ENCODE data around the gene RTN4RL2.
A peak's percentile ranks its signal among the peaks of the same experiment; 100 is the strongest.

Gene RTN4RL2

GRCh38 chr11:57487920-57488659 lies 27.8 kb downstream of the RTN4RL2 start:
- DNase-seq (ENCODE audit: low spot score): no peak
- in situ Hi-C loops (cut with MboI; ENCODE audit: low pct_unique_long_range_greater_than_20kb, low sequenced_read_pairs, unreplicated experiment): no loop called here
- TF ChIP-seq CTCF (IDR thresholded peaks at IDR 0.05; ENCODE audit: extremely low read depth, insufficient read depth, missing control alignments): no peak

- no peak for TF ChIP-seq CTCF (IDR thresholded peaks at IDR 0.05; ENCODE audit: extremely low read depth, insufficient read depth, missing control alignments)
- no peak for DNase-seq (ENCODE audit: low spot score)
- in situ Hi-C loops (cut with MboI; ENCODE audit: low pct_unique_long_range_greater_than_20kb, low sequenced_read_pairs, unreplicated experiment): no loop called here
Observed at GRCh38 chr11:57490456-57491248, 30.3 kb downstream of the RTN4RL2 start.

GRCh38 chr11:57491371-57492061 lies 31.2 kb downstream of the RTN4RL2 start:
- peak; percentile 67 for DNase-seq (ENCODE audit: low spot score)
- TF ChIP-seq CTCF (IDR thresholded peaks at IDR 0.05; ENCODE audit: extremely low read depth, insufficient read depth, missing control alignments): peak; percentile 74
- in situ Hi-C loops (cut with MboI; ENCODE audit: low pct_unique_long_range_greater_than_20kb, low sequenced_read_pairs, unreplicated experiment): no loop called here

GRCh38 chr11:57493507-57494503 lies 33.5 kb downstream of the RTN4RL2 start:
- DNase-seq (ENCODE audit: low spot score): peak; percentile 84
- in situ Hi-C loops (cut with MboI; ENCODE audit: low pct_unique_long_range_greater_than_20kb, low sequenced_read_pairs, unreplicated experiment): no loop called here
- TF ChIP-seq CTCF (IDR thresholded peaks at IDR 0.05; ENCODE audit: extremely low read depth, insufficient read depth, missing control alignments): peak; percentile 96

- DNase-seq (ENCODE audit: low spot score): no peak
- TF ChIP-seq CTCF (IDR thresholded peaks at IDR 0.05; ENCODE audit: extremely low read depth, insufficient read depth, missing control alignments): no peak
- in situ Hi-C loops (cut with MboI; ENCODE audit: low pct_unique_long_range_greater_than_20kb, low sequenced_read_pairs, unreplicated experiment): no loop called here
Observed at GRCh38 chr11:57496109-57496820, 35.9 kb downstream of the RTN4RL2 start.

Measured in GM13977 (cell line).